Lower lobe of right lung (tissue), 2 donors: ENCODE measurements around the gene ABCB4. TPM values are rescaled to one million over a fixed set of nuclear protein-coding genes. Genes with fewer than 3 reads are reported as not detected.

Experiments used
- ATAC-seq, 2 donors: fragments of 200-7000 bp; cut with Tn5 transposase; one replicate each; pipeline ENCODE4 v1.9.1; 2020 to 2022; ENCODE audit warnings: mild to moderate bottlenecking in 2 of 2, moderate library complexity in 2 of 2
- DNase-seq: peaks from one replicate; pipeline ENCODE4 v3.0.0-alpha.2; 2020
- H3K27ac ChIP-seq: fragments of 200-600 bp; one replicate; pipeline ENCODE4 v1.8.0; 2022
- H3K27me3 ChIP-seq: fragments of 200-600 bp; one replicate; pipeline ENCODE4 v1.8.0; 2022; ENCODE audit warnings: low read depth
- H3K36me3 ChIP-seq: fragments of 200-600 bp; one replicate; pipeline ENCODE4 v1.8.0; 2022; ENCODE audit warnings: mild to moderate bottlenecking
- H3K4me1 ChIP-seq: fragments of 200-600 bp; one replicate; pipeline ENCODE4 v1.8.0; 2022
- H3K4me3 ChIP-seq: fragments of 200-600 bp; one replicate; pipeline ENCODE4 v1.8.0; 2022; ENCODE audit warnings: mild to moderate bottlenecking
- H3K9me3 ChIP-seq: fragments of 200-600 bp; one replicate; pipeline ENCODE4 v1.8.0; 2022
- intact Hi-C: fragments of 100-400 bp; cut with DNase I; formaldehyde crosslinking; loops from one replicate; pipeline ENCODE4 v1.11.0; 2022
- total RNA-seq: library from RNA; stranded (reverse); fragmentation: NEBNext Ultra II Directional; extraction: Animal tissue kit (Norgen Biotek cat#: 25700); gene quantifications from one replicate; pipeline ENCODE4 v1.2.1, GENCODE V29; 2021
- TF ChIP-seq, protein P1 (sequence below): fragments of 200-600 bp; IDR thresholded peaks from one replicate; pipeline ENCODE4 v1.8.0; 2022; ENCODE audit warnings: antibody characterized with exemption, mild to moderate bottlenecking
- donor health status: DM: no; HTN: yes; CAD: no; lungs with severe emphysema.

ABCB4 gene
- total RNA-seq, 1 donor from 2014 or later = not detected

DNA sequence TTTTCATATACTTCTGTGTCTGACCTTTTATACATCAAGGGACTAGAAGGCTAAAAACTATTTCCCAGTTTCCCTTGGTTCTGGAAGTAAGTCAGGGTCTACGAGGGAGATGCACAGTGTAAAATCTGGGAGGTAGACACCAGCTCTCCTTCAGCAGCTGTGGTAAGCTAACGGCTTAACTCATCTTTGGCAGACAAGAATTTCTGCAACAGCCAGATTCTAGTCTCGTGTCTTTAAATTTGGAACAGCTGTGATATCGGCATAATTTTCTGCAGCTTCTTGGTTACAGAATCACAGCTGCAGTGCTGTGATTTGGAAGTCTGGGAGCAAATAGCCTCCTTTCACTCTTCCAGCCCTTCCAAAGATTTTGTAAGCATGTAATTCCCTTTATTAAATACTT is 37.4 kb upstream of the ABCB4 start:
- H3K27me3 ChIP-seq = no peaks in the 10 kb centered on the region
- intact Hi-C loops = no loop called here
- ATAC-seq = no peak
- TF ChIP-seq, protein P1, sequence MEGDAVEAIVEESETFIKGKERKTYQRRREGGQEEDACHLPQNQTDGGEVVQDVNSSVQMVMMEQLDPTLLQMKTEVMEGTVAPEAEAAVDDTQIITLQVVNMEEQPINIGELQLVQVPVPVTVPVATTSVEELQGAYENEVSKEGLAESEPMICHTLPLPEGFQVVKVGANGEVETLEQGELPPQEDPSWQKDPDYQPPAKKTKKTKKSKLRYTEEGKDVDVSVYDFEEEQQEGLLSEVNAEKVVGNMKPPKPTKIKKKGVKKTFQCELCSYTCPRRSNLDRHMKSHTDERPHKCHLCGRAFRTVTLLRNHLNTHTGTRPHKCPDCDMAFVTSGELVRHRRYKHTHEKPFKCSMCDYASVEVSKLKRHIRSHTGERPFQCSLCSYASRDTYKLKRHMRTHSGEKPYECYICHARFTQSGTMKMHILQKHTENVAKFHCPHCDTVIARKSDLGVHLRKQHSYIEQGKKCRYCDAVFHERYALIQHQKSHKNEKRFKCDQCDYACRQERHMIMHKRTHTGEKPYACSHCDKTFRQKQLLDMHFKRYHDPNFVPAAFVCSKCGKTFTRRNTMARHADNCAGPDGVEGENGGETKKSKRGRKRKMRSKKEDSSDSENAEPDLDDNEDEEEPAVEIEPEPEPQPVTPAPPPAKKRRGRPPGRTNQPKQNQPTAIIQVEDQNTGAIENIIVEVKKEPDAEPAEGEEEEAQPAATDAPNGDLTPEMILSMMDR = no peak
- no peak for DNase-seq
- H3K9me3 ChIP-seq = no peaks in the 10 kb centered on the region
- H3K27ac ChIP-seq = no peak overlapping the region
- H3K4me1 ChIP-seq = no peaks in the 10 kb centered on the region
- no peak overlapping the region for H3K4me3 ChIP-seq
- no peaks in the 10 kb centered on the region for H3K36me3 ChIP-seq

DNA sequence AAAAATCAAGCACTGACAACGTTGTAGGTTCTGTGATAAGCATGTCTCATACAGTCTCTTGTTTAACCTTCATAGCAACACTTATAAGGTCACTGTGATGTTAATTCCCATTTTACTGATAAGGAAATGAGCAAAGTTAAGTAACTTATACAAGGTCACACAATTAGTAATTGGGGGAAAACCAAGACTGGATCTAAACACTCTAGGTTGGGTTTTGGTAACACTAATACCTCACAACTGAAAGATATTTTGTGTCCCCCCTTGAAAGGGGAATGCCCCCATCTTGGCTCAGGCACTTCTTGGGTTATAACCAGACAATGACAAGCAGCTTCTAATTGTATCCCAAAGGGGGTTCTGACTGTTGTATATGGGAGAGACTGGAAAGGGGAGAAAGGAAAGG is 36.0 kb upstream of the ABCB4 start:
- H3K9me3 ChIP-seq = no peaks in the 10 kb centered on the region
- intact Hi-C loops = no loop called here
- TF ChIP-seq, protein P1 = no peak
- H3K27me3 ChIP-seq = no peaks in the 10 kb centered on the region
- ATAC-seq = no peak
- no peaks in the 10 kb centered on the region for H3K4me1 ChIP-seq
- H3K4me3 ChIP-seq = no peak overlapping the region
- no peak overlapping the region for H3K27ac ChIP-seq
- no peaks in the 10 kb centered on the region for H3K36me3 ChIP-seq
- no peak for DNase-seq

DNA sequence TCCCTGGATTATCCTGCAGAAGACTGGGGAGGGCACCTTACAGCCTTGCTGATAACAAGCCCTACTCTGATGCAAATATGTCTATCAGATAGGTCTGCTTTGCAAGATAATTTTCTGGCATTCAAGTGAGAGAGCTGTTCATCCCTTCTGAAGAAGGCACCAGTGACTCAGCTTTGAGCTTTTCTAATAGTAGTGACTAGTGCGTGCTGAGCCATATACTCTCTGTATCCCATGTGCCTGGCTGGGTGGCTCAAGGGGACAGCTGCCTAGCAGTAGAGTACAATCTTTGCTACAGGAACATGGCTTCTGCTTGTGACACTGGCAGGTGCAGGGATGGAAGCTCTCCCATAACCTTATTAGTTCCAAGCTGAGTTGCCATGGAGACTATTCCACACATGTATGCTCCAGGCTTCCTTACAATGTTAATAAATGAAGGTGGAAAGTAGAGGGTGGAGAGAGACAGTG is 35.0 kb upstream of the ABCB4 start:
- H3K36me3 ChIP-seq = no peaks in the 10 kb centered on the region
- no peaks in the 10 kb centered on the region for H3K9me3 ChIP-seq
- no peak overlapping the region for H3K4me3 ChIP-seq
- intact Hi-C loops = no loop called here
- no peak for ATAC-seq
- H3K27ac ChIP-seq = no peak overlapping the region
- TF ChIP-seq, protein P1 = no peak
- no peaks in the 10 kb centered on the region for H3K4me1 ChIP-seq
- H3K27me3 ChIP-seq = no peaks in the 10 kb centered on the region
- DNase-seq = no peak

DNA sequence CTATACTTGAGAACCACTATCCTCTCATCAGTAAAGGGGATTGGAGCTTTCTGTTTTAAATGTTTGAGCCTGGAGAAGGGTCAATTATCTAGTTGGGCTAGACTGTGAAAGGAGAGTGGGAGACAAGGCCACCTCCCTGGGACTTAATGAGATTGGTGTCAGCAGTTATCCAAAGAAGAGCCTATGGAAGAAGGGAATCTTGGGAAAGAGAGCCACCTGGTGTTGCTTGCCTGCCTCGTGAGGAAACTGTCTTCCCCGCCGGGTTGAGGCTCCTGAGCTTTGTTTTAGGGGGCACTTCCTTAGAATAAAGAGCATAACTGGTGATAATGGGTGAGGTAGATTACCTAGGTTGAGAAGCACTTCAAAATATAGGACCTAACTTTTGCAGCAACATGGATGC is 32.0 kb upstream of the ABCB4 start:
- no peak overlapping the region for H3K4me3 ChIP-seq
- no peaks in the 10 kb centered on the region for H3K9me3 ChIP-seq
- no peak overlapping the region for H3K27ac ChIP-seq
- H3K36me3 ChIP-seq = no peaks in the 10 kb centered on the region
- TF ChIP-seq, protein P1 = no peak
- intact Hi-C loops = no loop called here
- H3K4me1 ChIP-seq = no peaks in the 10 kb centered on the region
- H3K27me3 ChIP-seq = no peaks in the 10 kb centered on the region
- no peak for ATAC-seq
- DNase-seq = no peak

DNA sequence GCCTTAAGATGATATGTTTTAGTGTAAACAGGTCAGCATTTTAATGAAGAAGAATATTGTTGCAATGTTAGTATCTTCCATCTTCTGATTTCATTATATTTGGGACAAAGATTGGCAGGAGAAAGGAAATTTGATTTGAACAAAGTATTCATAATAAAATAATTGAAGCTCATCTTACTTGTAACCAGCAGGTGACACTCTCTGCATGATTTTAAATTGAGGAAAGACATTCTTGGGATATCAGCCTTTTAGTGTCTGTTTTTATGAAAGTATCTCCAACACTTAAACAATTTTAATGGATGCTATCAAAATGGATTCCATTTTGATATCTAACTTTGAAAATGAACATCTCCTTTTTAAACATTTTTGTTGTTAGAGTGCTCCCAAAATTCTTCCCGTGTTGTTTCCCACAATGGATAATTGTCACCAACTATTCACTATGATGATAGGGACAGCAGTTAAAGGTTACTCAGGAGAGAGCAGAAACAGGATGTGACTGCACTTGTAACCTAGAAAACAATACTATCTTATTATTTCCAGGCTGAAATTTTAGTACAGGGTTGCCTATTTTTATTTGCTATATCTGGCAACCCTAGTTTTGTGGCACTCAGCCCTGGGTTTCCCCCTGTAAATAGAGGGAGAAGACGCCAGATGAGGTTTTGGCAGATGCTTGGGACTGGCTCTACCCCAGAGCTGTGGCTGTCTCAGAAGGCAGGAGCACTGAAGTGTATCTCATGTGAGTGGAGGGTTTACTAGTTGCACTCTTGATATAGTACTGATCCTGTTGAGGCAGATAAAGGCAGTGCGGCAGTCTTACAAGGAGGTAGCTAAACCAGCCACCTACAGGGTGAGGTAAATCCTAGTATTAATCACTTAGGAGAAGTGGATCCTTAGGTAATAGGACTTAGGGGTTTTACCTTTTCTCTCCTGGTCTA is 31.0 kb upstream of the ABCB4 start:
- DNase-seq (no peak), ATAC-seq (no peak)
- H3K27me3 ChIP-seq = no peaks in the 10 kb centered on the region
- H3K9me3 ChIP-seq = no peaks in the 10 kb centered on the region
- no peaks in the 10 kb centered on the region for H3K36me3 ChIP-seq
- no peak overlapping the region for H3K27ac ChIP-seq
- H3K4me1 ChIP-seq = no peaks in the 10 kb centered on the region
- H3K4me3 ChIP-seq = no peak overlapping the region
- intact Hi-C loops = no loop called here
- TF ChIP-seq, protein P1 = no peak
